ENCODE results near the gene INPP5D.

GRCh38 chr2:233164967-233165366, 104.8 kb downstream of the INPP5D start:
- TF ChIP-seq CTCF (conservative IDR thresholded peaks at IDR 0.05) (no peak), EZH2 (IDR thresholded peaks at IDR 0.05; ENCODE audit: low read depth) (no peak)

Data from PC-9 (cell line).